ENCODE data around the gene DPRX.

Gene DPRX, protein sequence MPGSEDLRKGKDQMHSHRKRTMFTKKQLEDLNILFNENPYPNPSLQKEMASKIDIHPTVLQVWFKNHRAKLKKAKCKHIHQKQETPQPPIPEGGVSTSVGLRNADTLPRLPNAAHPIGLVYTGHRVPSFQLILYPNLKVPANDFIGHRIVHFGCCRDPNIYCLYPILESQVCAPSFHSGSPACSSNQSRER

DNA sequence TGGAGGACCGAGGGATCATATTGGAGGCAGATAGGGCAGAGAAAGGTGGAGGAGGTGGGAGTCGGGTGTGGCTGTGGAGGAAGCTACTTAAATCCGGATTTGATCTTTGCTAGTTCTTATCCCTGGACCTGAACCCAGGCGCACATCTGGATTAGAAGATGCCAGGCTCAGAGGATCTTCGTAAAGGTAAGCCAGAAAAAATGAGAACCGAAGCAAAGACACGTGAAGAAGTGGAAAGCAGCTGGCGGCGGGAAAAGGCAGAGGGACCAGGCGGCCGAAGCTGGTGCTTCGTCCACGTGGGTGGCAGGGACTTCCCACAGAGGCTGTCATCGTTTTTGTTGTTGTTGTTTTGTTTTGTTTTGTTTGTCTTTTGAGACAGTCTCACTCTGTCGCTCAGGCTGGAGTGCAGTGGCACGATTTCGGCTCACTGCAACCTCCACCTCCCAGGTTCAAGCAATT, at the start of gene DPRX:
DPRX (plus strand) TSS at position 51 of the 459 bp plus-strand sequence; CDS start at position 159, 108 bp downstream.
- DNase-seq = no peak

DNA sequence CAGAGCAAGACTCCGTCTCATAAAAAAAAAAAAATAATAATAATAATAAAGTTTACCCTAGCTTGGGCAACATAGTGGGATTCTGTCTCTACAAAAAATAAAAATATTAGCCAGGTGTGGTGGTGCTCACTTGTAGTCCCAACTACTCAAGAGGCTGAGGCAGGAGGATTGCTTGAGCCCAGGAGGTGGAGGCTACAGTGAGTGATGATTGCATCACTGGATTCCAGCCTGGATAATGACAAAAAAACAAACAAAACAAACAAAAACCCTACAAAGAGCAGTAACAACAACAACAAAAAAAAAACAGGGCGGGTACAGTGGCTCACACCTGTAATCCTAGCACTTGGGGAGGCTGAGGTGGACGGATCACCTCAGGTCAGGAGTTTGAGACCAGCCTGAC, 48.6 kb upstream of the DPRX start:
- DNase-seq = no peak

DNA sequence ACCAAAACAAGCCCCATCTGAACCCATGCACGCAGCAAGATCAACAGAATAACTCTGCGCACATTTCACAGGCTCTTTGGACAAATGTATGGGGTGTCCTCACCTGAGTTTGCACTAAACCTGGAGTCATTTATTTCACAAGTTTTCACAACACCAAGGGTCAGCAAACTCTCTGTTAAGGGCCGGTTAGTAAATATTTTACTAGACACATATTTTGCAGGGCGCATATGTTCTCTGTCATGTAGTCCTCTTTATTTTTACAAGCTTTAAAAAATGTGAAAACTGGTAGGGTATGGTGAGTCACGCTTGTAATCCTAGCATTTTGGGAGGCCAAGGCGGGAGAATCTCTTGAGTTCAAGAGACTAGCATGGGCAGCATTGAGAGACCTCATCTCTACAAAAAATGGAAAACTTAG, 45.5 kb upstream of the DPRX start:
- no peak for DNase-seq

DNA sequence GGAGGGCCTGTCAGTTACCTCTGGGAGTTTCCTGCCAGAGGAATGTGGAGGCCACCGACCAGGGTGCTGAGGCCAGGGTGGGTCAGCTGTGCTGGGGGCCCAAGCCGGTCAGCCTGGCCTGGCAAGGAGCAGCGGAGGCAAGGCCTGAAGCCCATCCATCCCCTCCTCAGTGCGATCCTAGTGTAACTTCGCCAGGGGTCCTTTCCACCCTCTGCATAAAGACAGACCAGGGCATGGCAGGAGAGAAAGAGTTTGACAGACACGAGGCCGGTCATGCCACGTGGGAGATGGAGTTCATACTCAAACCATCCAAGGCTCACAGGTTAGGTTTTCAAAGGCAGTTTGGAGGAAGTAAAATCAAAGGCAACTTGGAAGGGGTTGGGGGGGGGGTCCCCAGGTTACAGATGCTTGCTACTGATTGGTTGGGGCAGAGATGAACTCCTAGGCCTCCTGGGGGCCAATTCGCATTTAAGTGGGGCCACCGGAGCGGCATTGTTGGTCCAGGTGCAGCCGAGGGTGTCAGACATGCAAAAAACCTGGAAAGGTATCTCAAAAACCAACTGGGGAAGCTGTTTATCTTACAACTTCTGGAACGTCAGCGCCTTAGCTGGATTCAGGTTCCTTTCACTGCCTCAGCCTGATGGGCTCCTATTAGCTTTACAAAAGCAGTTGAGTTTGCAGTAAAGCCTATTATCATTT, 36.8 kb upstream of the DPRX start:
- no peak for DNase-seq

DNA sequence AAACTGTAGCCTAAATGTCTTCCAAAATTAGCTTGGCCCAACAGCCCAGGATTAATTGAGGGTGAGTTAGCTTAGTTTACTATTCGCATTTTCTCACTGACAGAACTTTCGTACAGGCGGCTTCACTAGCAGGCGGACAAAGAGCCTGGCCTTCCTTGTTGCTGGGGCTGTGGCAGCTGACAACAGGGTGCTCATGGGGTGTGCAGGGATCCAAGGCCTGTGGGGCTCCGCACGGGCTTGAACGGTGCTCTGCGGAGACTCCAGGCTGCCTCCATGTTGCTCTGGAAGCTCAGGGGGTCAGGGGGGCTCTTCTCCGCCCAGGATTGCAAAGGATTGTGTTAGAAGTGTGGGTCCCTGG, 36.3 kb upstream of the DPRX start:
- DNase-seq = no peak

DNA sequence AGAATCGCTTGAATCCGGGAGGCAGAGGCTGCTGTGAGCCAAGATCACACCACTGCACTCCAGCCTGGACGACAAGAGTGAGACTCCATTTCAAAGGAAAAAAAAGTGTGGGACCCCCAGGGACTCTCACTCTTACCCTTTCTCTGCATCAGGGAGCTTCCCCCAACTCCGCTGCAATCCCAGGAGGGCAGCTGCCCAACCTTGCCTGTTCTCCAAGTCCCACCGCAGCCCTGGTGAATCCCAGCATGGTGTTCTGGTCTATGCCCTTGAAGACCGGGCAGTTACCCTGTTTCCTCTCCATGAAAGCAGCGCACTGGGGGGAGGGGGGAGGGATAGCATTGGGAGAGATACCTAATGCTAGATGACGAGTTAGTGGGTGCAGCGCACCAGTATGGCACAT, 35.7 kb upstream of the DPRX start:
- no peak for DNase-seq

DNA sequence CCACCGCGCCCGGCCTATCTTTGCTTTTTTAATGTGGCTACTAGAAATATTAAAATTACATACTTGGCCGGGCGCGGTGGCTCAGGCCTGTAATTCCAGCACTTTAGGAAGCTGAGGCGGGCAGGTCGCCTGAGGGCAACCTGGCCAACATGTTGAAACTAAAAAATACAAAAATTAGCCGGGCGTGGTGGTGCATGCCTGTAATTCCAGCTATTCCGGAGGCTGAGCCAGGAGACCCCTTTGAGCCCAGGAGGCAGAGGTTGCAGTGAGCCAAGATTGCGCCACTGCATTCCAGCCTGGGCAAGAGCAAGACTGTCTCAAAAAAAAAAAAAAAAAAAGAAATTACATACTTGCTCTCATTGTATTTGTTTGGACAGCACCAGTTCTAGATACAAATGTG, 34.8 kb upstream of the DPRX start:
- no peak for DNase-seq

DNA sequence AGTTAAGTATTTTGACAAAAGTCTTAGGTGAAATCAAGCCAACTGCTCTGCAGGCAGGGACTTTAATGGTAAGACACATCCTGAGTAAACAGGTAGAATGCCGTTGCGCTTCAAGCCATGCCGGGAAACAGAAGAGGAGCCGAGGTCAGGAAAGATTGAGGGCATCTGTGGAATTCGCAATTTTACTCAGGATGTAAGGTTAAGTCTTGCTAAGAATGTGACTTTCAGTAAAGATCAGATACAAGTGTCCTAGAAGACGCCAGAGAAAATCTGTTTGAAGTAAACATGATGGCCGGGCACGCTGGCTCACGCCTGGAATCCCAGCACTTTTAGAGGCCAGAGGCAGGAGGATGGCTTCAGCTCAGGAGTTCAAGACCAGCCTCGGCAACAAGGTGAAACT, 33.4 kb upstream of the DPRX start:
- DNase-seq = no peak

DNA sequence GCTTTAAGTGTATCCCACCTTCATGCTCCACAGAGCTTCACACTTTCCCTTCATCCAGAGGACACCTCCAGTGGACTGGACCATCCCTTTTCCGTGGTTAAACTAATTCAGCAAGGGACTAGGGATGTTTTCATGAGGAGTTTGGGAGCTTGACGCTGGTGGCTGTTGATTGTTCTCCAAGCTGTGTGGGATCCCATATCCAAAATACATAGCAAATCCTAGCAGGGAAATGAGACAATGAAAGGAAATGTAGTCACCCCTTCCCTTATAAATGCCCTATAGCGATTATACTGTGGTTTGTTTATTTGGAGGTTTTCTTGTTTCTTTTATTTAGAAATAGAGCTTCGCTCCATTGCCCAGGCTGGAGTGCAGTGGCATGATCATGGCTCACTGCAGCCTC, 31.6 kb upstream of the DPRX start:
- DNase-seq = no peak

DNA sequence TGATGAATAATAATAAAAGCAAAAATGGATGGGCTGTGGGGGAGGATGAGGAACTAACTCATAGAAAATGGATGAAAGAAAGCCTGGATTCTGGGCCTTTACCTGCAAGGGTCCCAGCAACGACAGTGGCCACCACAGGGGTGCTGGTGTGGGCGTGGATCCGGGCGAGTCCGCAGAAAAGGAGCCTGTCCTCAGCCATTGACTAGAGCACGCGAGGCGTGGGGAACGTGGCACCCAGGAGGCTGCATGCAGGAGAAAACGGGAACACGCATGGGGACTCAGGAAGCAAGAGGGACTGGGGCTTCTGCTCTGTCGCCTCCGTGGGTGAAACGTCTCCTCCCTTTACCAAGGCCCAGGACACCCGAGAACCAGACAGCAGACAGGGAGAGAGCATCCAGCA, 25.8 kb upstream of the DPRX start:
- DNase-seq = no peak

DNA sequence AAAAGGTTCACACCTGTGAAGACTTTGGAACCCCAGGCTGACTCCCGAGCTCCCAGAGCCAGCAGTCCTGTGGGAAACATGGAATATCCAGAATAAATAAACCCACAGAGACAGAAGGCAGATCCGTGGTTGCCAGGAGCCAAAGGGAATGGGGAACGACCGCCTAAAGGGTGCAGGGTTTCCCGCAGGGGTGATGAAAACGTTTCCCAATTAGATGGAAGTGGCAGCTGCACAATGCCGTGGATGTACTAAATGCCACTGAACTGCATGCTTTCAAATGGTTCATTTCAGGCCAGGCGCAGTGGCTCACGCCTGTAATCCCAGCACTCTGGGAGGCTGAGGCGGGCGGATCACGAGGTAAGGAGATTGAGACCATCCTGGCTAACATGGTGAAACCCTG, 23.4 kb upstream of the DPRX start:
- no peak for DNase-seq

DNA sequence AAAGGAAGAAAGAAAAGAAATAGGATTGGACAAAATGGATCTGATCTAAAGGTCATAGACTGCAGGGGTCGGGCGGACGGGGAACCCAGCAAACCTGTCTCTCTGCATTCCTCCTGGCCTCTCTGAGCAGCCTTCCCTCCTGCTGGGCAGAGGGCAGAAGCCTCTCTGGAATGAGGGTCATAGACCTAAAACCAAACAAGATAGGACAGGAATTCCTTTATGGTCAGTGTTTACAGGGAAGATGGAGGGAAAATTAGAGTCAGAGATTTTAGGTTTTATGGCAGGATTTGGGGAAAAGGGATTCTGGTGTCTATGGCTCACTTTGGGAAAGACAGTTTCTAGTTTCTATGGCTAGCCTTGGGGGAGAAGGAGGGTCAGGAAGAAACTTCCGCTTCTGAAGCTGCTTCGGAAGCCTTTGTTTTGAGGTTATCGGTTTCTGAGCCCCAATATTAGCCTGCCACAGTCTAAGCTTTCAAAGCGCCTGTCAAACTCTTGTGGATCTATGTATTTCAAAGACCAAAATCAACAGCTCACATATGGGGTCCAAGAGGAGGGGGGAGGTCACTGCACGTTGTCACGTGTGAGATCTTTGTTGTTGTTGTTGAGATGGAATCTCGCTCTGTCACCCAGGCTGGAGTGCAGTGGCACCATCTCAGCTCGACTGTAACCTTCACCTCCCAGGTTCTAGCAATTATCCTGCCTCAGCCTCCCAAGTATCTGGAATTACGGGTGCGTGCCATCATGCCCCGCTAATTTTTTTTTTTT, 18.9 kb upstream of the DPRX start:
- no peak for DNase-seq

DNA sequence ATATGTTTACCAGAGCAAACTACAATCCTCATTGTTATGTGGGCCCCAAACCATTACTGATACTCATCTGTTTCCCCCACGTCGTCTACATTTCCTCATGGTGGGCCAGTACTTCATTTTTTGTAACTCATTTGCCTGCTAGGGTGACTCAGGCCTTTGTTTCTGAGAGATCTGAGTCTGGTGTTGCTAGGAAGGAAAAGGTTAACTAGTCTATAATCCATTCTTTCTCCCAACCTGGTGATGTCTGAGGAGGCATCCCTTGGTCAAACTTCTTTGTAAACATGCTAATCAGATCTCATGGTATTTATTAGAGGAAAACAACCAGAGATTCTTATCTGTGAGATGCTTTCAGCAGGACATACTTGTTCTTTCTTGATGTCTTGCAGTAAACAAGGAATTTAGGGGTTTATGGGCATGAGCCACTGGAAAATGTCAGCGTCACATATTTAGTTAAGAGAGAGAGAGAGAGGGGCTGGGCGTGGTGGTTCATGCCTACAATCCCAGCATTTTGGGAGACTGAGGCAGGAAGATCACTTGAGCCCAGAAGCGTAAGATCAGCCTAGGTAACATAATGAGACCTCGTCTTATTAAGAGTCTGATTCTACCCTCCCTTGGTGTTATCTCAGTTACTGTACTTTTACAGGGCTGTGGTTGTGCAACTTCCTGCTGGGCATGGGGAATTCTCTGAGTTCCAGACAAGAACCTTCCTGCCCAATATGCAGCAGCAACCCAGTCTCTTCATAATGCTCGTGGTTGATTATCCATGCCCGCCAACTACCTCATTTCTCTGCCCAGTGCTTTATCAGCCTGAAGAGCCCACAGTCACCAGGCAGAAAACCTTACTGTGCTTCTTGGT, 9.7 kb upstream of the DPRX start:
- no peak for DNase-seq

DNA sequence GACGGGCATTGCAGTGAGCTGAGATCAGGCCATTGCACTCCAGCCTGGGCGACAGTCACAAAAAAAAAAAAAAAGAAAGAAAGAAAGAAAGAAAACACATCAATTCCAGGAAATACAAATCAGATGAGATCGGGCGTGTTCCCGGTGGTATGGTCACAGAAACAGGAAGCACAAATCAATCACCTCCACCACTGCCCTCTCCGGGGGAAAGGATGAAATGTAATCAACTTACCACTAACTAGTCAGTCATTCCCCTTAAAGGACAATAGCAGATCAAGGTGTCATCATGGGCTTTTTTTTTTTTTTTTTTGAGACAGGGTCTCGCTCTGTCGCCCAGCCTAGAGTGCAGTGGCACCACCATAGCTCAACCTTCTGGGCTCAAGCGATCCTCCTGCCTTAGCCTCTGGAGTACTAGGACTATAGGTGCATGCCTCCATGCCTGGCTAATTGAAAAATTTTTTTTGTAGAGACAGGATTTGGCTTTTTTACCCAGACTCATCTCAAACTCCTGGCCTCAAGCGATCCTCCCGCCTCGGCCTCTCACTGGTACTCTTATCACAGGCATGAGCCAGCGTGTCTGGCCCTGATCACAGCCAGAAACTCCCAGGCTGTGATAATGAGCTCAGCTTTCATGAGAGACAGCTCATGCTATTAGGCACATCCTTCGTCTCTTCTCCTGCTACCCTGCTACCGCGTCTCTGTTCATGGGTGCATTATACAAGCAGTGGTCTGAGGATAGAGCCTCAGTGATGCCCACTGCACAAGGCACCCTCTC, 6.8 kb upstream of the DPRX start:
- no peak for DNase-seq

DNA sequence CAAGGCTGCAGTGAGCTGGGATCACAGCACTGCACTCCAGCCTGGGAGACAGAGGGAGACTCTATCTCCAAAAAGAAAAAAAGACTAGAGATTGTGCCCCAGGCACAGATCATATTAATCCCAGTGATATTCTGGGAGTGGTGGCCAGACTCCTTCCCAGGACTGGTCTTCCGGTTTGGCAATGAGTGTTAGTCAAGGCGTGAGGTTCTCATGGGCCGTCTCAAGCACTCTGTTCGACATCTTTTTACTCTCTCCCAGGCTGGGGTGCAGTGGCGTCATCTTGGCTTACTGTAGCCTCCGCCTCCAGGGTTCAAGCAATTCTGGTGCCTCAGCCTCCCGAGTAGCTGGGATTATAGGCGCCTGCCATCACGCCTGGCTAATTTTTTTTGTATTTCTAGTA, 5.3 kb upstream of the DPRX start:
- DNase-seq = no peak

DNA sequence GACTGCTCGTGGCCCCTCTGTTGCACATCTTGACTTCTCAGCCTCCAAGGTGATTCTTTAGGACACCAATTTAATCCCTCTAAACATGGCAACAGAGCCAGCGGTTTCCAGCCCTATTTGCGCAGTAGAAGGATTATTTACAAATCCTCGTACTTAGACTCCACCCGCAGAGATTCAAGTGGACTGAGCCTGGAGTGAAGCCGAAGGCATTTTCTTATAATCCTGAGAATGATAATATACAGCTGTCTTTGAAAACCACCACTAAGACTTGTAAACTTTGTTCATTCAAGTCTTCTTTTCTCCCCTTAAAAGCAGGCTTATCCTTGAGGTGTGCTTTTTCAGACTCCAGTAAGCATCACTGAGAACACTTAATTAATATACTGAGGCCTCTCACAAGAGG, 4.8 kb upstream of the DPRX start:
- no peak for DNase-seq

DNA sequence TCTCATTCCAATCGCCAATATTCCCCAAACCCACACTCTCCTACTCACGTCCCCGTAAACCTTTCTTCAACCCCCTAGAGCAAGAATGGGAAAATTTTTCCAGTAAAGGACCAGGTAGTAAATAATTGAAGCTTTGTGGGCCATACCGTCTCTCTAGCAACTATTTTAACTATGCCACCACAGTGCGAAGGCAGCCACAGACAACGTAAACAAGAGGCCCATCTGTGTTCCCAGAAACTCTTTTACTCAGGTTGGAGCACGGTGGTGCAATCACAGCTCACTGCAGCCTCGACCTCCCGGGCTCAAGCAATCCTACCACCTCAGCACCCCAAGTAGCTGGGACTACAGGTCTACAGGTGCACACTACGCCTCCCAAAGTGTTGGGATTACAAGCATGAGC, 3.0 kb downstream of the DPRX start:
- DNase-seq = no peak

DNA sequence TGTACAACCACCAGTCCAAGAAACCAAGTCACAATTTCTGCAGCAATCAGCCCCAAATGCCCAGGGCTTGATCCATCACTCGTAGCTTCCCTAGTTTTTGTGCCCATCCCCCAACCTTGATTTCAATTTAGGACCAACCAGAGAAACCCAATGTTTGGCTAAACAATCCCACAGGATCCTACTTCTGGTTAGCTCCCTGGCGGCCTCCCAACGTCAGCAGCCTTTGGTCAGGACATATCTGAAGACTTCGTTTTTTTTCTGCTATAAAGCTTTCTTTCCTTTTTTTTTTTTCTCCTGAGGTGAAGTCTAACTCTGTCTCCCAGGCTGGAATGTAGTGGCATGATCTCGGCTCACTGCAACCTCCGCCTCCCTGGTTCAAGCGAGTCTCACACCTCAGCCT, 7.7 kb downstream of the DPRX start:
- no peak for DNase-seq

DNA sequence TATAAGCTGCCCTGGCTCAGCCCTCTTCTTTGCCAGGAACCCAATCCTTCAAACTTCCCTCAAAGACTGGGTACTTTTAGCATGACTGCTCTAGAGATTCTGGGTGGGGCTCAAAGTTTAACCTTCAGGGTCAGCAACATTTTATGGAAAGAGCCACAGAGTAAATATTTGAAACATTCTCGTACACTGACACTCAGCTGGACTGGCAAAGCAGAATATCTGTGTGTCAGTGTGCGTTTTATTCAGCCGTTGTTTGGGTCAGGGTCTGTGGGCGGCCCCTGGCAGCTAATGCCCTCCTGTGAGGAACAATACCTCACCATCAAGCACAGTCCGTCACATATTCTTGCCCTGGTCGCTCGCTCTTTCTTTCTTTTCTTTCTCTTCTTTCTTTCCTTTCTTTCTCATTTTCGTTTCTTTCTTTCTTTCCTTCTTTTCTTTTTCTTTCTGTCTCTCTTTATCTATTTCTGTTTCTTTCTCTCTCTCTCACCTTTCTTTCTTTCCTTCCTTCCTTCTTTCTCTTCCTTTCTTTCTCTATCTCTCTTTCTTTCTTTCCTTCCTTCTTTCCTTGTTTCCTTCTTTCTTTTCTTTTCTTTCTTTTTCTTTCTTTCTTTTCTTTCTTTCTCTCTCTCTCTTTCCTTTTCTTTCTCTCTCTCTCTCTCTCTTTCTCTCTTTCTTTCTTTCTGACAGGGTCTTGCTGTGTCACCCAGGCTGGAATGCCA, 10.7 kb downstream of the DPRX start:
- DNase-seq = no peak

DNA sequence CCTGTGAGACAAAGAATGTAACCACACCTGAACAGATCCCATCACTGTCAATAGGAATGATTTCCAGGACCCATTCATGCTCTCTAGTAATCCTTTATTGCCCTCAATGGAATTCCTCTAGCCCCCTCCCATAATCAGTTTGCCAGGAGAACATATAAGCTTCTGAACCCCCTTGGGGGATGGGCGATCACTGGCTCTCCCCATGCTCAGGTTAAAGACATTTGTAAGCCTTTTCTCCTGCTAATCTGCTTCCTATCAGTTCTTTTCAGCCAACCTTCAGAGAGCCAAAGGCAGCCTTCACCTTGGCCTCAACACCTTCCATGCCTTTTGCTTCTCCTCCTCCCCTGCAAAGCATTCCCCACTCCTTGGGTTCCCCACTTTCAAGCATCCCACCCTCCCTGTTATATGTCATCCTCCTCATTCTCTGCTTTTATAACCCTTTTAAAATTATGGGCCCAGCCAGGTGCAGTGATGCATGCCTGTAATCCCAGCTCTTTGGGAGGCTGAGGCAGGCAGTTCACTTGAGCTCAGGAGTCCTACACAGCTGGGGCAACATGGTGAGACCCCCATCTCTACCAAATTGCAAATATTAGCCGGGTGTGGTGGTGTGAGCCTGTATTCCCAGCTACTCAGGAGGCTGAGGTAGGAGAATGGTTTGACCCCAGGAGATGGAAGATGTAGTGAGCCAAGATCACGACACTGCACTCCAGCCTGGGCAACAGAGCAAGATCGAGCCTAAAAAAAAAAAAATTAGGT, 12.4 kb downstream of the DPRX start:
- no peak for DNase-seq

DNA sequence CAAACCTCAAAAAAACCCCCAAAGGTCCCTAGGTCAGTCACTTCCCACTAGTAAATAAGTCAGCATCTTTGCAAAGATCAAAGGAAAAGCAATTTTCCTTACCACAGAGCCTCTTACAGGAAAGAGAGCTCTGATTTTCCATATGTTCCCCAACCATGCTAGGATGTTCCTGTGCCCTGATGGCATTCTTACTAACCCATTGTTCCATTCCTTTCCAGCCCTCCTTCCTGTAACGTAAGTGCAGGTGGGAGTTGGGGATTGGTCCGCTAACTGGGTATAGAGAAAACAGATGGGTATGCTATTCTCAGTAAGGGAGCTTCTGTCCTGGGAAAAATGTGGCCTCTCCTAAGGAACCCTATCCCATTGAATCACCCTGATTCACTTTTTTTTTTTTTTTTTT, 14.3 kb downstream of the DPRX start:
- no peak for DNase-seq

Data from CD4-positive, alpha-beta T cell treated with Interleukin-1 beta for 1 hour (primary cell).